SH-SY5Y (cell line): Measurements from ENCODE around the gene CDKN3.

ENCODE experiments used
- GATA2 ChIP-seq: IDR thresholded peaks from 2 replicates; pipeline ENCODE4 v1.6.1; 2011; ENCODE audit warnings: mild to moderate bottlenecking, low read depth, low read length
- GATA3 ChIP-seq: IDR thresholded peaks from 2 replicates; pipeline ENCODE4 v1.6.1; 2011; ENCODE audit warnings: low read depth, mild to moderate bottlenecking, low read length, moderate library complexity

GRCh38 chr14:54399560-54399959 lies 2.8 kb downstream of the CDKN3 start:
- TF ChIP-seq GATA3 (no peak), GATA2 (no peak)
